GM23338 (cell line): Measurements from ENCODE around the gene DRC7.

Experiments
- CREB1 ChIP-seq: fragments of 250-450 bp; sonication (Bioruptor Pico); IDR thresholded peaks from 2 replicates; pipeline ENCODE4 v1.5.0; 2020; ENCODE audit warnings: low read depth, mild to moderate bottlenecking, moderate library complexity
- CTCF ChIP-seq, 2 experiments: fragments of 200-600 bp in 1 of 2; sonication (generic) in 1 of 2; conservative IDR thresholded peaks; 2 replicates each; pipeline versions ENCODE4 v1.5.1 to v1.6.1; 2016 to 2017; ENCODE audit warnings: antibody characterized with exemption in 2 of 2, low read depth in 2 of 2, mild to moderate bottlenecking in 2 of 2, moderate library complexity in 1 of 2
- EZH2 ChIP-seq: fragments of 200-600 bp; sonication (generic); IDR thresholded peaks from one replicate; pipeline ENCODE4 v1.8.0; 2017; ENCODE audit warnings: antibody characterized with exemption, mild to moderate bottlenecking, low read depth; ENCODE audit not compliant: unreplicated experiment
- EZH2phosphoT487 ChIP-seq: fragments of 200-600 bp; sonication (generic); IDR thresholded peaks from one replicate; pipeline ENCODE4 v1.8.1; 2018; ENCODE audit warnings: antibody characterized with exemption; ENCODE audit not compliant: unreplicated experiment
- JUNB ChIP-seq: IDR thresholded peaks from one replicate; pipeline ENCODE4 v1.6.1; 2016; ENCODE audit warnings: antibody characterized with exemption; ENCODE audit not compliant: unreplicated experiment
- NANOG ChIP-seq: IDR thresholded peaks from 2 replicates; pipeline ENCODE4 v1.6.1; 2016; ENCODE audit warnings: antibody characterized with exemption, borderline replicate concordance
- POLR2AphosphoS5 ChIP-seq: IDR thresholded peaks from 2 replicates; pipeline ENCODE4 v1.6.1; 2016; ENCODE audit warnings: antibody characterized with exemption, low read depth
- STAT1 ChIP-seq: IDR thresholded peaks from one replicate; pipeline ENCODE4 v1.6.1; 2016; ENCODE audit warnings: antibody characterized with exemption; ENCODE audit not compliant: unreplicated experiment
- TF ChIP-seq, protein P1 (sequence below): IDR thresholded peaks from one replicate; pipeline ENCODE4 v1.6.1; 2018; ENCODE audit warnings: antibody characterized with exemption; ENCODE audit not compliant: unreplicated experiment

DNA sequence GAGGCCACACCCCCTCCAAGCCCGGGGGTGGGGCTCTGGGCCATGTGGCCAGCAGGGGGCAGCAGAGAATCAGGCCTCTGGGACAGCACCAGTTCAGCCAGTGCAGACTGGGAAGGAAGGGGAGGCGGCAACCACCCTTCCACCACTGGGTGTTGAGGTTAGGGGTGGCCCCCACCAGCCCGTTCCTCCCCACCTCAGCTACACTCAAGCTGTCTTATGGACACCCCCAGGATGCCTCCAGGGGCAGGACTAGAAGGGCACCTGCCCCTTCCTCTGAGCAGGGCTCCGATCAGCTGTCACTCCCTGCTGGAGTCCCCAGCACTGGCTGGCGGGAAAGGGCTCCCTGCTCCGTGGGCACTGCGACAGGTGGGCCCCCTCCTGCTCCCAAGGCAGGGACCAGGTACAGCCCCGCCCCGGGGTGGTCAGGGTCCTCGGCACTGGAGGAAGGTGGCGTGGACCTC lies 62.8 kb downstream of the DRC7 start:
- TF ChIP-seq CTCF (conservative IDR thresholded peaks at IDR 0.05; ENCODE audit: low read depth in 2 of 2) (peak; percentile 90 to 95), EZH2phosphoT487 (no peak), POLR2AphosphoS5 (no peak), STAT1 (no peak), JUNB (no peak), EZH2 (no peak), CREB1 (no peak), NANOG (no peak)
- TF ChIP-seq, protein P1, sequence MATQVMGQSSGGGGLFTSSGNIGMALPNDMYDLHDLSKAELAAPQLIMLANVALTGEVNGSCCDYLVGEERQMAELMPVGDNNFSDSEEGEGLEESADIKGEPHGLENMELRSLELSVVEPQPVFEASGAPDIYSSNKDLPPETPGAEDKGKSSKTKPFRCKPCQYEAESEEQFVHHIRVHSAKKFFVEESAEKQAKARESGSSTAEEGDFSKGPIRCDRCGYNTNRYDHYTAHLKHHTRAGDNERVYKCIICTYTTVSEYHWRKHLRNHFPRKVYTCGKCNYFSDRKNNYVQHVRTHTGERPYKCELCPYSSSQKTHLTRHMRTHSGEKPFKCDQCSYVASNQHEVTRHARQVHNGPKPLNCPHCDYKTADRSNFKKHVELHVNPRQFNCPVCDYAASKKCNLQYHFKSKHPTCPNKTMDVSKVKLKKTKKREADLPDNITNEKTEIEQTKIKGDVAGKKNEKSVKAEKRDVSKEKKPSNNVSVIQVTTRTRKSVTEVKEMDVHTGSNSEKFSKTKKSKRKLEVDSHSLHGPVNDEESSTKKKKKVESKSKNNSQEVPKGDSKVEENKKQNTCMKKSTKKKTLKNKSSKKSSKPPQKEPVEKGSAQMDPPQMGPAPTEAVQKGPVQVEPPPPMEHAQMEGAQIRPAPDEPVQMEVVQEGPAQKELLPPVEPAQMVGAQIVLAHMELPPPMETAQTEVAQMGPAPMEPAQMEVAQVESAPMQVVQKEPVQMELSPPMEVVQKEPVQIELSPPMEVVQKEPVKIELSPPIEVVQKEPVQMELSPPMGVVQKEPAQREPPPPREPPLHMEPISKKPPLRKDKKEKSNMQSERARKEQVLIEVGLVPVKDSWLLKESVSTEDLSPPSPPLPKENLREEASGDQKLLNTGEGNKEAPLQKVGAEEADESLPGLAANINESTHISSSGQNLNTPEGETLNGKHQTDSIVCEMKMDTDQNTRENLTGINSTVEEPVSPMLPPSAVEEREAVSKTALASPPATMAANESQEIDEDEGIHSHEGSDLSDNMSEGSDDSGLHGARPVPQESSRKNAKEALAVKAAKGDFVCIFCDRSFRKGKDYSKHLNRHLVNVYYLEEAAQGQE: no peak
